Stimulated activated CD4-positive, alpha-beta T cell treated with anti-CD3 and anti-CD28 coated beads, Interleukin-15, amount 100 ng/mL, for 1 hour (primary cell): ENCODE results near the gene CYP2W1.
"Not testable (repeated sequence)": the region's sequence is repeated elsewhere in the genome, so short reads cannot be mapped to it uniquely, and the experiment has no call there.

Experiments
- DNase-seq, 2 donors: peaks; one replicate each; pipeline ENCODE4 v3.0.0-alpha.2; 2020; ENCODE audit warnings: low read depth in 1 of 2, low spot score in 1 of 2

The CYP2W1 gene

DNA sequence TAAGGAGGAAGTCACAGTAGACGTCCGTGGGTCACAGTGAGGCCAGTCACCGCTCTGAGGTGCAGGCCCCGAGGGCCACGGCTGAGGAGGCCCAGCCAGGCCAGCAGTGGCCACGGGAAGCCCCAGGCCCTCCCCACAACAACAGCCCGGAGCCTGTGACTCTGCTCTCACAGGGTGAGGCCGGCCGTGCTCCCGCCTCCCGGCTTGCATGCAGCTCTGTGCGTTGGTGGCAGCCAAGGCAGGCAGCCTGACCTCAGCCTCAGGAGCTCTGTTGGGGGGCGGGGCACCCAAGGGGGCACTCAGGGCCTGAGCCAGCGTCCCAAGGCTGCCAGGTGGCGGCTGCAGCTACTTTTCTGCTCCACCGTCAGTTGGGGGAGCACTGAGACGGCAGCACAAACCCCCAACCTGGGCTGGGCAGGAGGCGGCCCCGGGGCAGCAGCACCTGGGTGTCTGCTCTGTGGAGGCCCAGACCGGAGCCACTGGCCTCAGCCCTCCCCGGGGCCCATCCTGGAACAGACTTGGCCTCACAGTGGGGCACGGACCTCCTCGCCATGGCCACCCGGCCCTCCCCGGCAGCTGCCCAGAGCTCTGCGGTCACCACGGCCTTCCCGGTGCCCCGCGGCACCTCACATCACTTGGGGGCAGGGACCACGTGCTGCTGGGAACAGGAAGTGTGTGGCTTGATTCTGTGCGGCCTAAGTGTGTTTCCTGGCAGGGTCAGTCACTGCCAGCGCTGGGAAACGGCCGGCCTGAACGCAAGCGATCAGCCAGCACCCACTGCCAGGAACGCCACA lies 13.3 kb downstream of the CYP2W1 start:
- DNase-seq: no peak

DNA sequence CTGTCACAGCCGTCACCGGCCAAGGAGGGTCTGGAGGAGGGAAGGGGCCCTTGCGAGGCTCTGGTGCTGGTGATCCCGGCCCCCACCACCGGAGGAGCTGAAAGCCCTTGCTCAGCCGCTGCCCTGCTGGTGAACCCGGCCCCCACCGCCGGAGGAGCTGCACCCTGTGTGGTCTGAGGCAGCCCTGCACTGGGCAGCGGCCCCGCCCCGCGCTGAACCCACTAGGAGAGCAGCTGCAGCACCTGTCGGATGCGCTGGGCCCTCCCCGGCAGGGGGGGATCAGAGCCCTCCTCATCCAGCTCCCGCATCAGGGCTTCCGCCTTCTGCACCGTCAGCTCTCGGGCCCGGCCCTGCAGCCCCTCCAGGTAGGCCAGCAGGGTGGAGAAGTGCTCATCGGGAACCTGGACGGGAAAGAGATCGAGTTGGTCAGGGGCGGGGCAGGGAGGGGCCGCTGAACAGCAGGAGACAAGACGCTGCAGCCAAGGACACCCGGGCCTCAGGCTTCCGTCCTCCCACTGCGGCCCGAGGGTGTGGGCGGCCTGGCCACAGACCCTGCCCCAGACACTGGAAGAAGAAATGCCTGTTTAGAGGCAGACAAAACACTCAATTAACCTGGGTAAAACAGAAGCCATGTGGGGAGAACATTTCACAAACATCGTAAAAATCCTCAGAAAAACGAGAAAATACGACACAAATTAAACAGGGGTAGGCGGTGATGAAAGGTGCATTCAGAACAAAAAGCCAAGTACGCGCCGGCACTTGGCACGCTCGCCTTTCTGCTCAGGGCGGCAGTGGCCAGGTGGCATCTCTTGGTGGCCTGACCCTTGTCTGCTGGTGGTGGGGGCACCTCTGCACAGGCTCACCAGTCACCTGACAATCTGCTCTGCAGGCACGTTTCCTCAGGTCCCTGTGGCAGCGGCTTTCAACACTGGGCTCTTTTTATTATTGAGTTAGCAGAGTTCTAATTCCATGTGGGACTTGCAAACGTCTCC lies 14.7 kb downstream of the CYP2W1 start:
- no peak for DNase-seq

DNA sequence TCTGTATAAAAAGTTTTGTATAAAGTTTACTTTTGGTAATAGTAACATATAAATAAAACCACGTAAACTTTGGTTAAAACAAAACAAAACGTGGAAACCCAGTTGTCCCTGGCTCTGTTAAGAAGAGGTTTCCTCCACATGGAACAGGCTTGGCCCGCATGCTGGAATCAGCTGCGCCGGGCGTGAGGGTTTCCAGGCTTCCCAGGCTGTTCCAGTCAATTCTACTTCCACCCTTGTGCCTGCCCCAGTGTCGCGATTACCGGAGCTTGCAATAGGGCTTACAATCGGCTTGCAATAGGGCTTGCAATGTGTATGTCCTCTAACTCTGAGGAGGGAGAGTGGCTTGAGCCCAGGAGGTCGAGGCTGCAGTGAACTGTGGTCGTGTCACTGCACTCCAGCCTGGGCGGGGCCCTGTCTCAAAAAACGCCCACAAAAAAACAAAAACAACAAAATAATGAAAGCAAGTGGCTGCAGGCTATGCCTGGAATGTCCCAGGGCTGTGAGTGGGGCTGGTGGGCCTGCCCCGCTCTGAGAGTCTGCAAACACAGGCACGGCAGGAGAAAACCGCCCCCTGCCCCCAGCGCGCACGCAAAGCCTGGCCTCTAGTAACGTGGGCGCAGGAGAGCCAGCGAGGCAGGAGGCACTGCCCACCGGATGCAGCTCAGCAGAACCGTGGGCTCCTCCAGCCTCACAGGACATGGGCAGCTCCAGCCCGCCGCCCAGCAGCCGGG lies 16.3 kb downstream of the CYP2W1 start:
- no peak for DNase-seq

DNA sequence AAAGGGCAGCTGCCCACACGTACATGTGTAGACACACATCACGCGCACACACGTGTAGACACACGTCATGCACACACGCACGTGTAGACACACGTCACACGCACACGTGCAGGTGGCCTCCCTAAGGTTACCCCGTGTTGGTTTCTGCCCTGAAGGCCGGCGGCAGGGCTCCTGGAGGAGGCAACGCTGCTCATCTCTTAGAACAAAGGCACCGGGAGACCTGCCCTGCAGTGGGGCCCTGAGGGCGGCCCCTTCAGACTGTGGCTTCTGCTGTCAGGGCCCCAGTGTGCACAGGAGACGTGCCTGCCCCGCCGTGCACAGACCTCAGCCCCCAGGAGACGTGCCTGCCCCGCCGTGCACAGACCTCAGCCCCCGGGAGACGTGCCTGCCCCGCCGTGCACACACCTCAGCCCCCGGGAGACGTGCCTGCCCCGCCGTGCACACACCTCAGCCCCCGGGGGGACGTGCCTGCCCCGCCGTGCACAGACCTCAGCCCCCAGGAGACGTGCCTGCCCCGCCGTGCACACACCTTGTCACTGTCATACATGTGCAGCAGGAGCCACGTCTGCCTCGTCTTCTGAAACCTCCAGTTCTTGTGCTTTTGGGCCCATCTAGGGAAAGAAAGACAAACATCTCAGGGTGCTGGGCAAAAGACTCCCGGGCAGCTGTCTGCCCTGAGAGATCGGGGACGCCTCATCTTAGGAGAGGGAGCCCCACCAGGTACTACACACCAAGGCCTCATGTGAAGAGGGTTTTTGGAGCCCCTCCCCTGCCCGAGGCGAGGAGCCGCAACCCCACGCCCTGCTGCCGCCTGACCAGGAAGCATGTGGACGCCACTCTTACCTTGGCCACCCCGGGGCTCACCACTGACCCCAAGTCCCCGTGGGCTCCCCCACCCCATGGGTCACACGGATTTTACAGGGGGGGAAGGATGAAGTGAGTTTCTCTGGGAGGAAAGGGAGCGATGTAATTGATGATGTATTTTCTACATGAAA lies 17.3 kb downstream of the CYP2W1 start:
- DNase-seq: no peak

DNA sequence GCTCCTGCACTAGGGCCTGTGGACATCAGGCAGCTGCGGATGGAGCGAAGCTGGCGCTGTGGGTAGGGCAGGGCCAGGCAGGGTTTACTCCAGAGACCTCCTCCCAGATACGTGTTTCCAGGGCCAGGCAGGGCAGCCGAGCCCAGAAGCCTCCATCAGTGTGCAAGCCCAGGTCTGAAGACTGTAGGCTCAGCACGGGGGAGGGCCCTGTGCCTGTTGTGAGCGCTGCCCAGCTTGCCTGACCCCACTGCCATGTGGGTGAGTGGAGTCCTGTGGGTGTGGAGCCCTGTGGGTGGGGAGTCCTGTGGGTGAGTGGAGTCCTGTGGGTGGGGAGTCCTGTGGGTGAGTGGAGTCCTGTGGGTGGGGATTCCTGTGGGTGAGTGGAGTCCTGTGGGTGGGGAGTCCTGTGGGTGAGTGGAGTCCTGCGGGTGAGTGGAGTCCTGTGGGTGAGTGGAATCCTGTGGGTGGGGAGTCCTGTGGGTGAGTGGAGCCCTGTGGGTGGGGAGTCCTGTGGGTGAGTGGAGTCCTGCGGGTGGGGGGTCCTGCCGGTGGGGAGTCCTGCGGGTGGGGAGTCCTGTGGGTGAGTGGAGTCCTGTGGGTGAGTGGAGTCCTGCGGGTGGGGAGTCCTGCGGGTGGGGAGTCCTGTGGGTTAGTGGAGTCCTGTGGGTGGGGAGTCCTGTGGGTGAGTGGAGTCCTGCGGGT lies 18.2 kb downstream of the CYP2W1 start:
- DNase-seq: not testable (repeated sequence)

DNA sequence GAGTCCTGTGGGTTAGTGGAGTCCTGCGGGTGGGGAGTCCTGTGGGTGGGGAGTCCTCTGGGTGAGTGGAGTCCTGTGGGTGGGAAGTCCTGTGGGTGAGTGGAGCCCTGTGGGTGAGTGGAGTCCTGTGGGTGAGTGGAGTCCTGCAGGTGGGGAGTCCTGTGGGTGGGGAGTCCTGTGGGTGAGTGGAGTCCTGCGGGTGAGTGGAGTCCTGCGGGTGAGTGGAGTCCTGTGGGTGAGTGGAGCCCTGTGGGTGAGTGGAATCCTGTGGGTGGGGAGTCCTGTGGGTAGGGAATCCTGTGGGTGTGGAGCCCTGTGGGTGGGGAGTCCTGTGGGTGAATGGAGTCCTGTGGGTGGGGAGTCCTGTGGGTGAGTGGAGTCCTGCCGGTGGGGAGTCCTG lies 19.0 kb downstream of the CYP2W1 start:
- not testable (repeated sequence) for DNase-seq

DNA sequence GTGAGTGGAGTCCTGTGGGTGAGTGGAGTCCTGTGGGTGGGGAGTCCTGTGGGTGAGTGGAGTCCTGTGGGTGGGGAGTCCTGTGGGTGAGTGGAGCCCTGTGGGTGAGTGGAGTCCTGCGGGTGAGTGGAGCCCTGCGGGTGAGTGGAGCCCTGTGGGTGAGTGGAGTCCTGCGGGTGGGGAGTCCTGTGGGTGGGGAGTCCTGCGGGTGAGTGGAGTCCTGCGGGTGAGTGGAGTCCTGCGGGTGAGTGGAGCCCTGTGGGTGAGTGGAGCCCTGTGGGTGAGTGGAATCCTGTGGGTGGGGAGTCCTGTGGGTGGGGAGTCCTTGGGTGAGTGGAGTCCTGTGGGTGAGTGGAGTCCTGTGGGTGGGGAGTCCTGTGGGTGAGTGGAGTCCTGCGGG lies 19.5 kb downstream of the CYP2W1 start:
- not testable (repeated sequence) for DNase-seq

DNA sequence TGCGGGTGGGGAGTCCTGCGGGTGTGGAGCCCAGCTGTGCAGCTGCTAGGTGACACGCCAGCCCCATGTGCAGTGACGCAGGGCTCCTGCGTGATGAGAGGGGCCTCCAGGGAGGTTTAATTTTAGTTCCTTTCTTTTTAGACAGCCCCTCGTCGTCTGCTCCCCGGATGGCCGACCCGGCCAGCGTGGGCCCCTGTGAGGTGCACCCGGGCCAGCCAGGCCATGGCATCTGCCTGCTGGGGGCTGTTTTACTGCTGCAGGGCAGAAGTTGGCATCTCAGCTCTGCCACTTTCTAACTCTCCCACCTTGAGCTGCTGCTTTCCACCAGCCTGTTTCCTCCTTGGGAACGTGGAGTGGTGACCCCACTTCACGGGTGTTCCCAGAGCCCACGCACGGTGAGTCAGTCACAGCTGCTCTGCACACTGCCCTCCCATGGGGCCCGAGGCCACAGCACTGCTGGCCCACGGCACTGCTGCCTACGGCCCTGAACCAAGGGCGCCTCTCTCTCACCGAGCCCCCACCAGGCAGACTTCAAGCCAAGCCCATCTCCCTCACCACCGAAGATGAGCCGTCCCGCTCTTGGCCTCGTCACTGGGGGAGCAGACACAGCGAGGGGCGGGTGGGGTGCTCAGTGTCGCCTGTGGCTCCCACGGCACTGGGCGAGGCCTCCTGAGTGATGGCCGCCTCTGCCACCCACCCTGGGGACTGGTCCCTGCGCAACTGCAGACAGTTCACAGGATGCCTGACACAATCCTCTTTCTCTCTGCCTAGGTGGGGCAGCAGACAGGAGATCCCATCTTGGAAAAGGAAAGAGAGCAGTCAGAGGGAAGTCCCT lies 21.3 kb downstream of the CYP2W1 start:
- no peak for DNase-seq

DNA sequence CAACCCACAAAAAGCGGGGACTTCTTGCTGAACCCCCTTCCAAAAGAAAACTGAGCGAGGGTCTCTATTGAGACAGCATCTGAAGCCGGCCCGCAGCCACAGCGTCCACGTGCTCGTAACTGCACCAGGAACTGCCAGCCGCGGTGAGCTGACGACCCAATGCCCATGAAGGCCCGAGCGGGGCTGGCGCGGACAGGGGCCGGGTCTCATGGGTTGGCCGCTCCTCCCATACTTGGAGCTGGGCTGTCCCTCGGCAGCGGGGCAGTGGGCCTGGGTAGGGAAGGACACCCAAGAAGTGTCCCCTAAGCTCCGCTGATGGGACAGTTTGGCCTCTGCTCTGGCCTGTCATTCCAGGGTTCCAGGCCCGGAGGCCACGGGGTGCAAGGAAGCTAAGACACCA lies 22.3 kb downstream of the CYP2W1 start:
- DNase-seq: no peak

DNA sequence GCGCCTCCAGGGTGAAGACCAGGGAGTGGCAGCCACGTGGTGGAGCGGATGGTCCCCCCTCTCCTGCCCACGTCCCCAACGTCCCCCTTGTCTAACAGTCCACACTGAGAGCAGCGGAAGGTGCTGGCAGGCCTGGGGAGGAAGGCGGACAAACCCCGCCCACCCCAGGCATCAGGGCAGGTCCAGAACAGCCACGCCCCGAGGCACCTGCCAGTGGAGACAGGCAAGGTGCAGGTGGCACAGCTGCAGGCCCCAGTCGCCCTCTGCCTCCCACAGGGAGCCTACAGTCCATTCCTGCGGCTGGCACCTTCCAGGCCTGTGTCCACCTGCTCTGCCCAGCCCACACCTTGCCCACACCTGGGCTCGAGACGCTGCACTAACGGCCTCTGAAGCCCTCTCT lies 24.9 kb downstream of the CYP2W1 start:
- no peak for DNase-seq

DNA sequence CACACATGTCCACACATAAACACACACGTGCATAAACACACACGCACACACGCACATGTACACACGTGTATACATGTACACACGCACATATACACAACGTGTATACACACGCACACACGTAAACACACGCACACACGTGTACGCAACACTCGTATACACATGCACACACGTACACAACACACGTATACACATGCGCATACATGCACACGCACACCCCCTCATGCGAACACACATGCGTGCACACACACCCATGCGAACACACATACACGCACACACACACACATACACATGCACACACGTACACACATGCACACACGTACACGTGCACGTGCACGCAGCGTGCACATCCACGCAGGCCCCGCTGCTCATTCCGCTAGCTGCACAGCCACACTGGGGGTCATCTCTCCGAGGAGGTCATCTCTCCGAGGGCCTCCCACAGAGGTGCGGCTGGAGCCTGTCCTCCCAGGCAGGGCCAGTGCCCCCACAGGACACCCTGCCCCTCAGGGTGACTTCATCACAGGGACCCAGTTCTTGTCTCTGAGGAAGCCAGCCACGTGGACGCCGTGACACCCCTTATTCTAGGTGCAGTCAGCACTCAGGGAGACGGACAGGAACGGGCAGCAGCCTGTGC lies 25.9 kb downstream of the CYP2W1 start:
- no peak for DNase-seq

DNA sequence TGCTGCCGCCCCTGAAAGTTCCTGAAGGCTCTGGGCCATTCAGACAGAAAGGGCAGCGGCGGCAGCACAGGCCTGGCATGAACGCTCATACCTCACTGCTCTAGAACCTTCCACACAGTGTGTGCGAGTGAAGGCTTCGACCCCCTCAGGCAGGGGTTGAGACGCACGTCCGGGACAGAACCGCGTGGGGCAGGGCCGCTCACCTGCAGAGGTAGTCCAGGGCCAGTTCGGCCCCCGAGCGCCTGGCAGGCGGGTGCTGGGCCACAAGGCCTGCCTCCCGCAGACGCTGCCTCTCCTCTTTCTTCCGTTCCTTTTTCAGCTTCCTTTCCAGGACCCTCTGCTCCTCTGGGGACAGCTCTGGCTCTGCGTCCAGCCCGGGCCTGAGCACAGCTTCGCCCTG lies 26.8 kb downstream of the CYP2W1 start:
- no peak for DNase-seq

DNA sequence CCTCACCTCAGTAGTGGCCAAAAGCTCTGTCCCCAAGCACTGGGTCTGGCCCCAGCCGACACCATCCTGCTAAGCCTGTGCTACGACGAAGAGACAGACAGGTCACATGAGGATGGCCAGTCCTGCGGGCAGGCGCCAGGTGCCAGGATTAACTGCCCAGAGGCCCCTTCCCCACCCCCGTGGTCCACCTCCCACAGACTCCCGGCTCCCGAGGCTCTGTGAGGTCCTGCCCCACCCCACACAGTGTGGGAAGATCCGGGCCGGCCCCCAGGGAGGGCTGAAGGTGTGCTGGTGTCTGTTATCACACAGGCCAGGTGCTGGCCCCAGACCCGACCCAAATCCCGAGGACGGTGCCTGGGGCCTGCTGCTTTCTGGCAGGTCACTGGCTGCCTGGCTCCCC lies 27.2 kb downstream of the CYP2W1 start:
- no peak for DNase-seq

DNA sequence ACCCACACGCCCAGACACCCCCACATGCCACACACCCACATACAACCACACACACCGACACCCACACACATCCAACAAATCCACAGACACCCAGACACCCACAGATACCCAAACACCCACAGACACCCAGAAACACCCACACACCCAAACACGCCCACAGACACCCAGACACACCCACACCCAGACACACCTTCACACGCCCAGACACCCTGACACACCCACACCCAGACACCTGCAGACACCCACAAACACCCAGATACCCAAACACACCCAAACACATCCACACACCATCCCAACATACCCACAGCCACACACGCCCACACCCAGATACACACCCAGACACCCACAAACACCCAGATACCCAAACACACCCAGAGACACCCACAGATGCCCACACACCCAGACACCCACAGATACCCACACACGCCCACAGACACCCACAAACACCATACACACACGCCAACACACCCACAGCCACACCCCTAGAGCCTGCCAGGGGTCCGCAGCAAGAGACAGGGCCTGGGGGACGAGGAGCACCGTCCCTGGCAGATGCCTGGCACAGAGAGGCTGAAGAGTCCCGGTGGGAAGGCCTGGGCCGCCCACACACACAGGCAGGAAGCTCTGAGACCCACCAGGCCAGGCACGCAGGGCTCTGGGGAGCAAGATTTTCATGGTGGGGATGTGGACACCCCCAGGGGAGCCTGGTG lies 28.5 kb downstream of the CYP2W1 start:
- DNase-seq: no peak

DNA sequence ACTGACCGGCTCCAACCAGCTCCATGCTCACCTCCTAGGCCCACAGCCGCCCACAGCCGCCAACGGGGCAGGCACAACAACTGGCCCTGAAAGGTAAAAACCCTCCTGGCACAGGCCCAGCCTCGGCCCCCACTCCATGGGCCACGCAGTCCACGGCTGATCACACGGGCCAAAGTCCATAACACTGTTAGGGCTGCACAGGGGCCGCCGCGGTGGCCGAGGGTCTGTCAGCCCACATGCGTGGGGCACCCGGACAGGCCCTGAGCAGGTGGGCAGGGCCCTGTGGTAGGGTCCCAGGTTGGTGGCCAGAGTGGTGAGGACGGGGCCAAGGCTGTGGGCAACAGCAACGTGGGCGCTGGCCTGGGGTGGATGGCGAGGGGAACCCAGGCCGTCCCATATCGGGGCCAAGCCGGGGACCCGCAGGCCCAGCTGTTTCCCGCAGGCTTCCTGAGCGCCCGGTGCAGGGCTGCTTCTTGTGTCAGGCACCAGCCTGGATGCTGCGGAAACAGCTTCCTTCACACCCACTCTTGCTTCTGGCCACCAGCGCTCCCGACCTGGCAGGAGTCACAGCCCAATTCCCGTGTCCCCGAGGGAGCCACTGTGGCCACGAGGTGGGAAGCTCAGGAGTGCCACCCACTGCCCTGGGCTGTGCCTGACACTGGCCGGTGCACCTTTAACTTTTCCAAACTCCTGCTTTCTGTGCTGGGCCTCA lies 29.2 kb downstream of the CYP2W1 start:
- DNase-seq: no peak

DNA sequence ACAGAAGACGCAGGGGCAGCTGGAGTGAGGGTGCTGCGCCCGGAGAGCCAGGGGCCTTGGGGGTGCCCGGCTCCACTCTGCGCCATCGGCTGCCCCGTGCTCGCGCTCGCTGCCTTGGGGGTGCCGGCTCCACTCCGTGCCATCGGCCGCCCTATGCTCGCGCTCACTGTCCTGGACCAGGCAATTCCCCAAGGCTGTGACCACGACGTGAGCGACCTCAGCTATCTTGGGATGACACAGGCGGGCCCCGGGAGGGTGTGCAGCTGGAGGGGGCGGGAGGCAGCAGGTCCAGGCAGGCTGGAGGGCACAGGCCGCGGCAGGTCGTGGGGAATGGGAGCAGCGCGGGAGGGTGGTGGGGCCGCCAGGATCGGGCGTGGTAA lies 29.7 kb downstream of the CYP2W1 start:
- DNase-seq: no peak

DNA sequence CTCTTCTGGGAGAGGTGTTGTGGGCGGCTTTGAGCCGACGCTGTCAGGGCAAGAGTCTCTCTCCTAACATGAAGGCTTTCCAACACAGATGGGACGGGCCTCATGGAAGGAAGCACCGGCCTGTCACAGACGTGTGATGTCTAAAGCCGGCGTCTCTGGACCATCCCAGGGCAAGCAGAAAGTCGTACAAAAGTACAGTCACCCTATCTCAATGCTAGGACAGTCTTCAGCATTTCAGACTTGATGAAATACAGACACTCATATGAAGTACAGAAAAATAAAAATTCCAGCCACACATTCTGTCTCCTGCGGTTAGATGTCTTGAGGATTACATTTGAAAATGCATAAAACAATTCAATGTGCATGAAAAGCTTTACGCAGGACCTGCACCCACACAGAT lies 30.6 kb downstream of the CYP2W1 start:
- DNase-seq: no peak
